D721Med (cell line): ENCODE measurements around the gene PDCD1.
"Not testable (repeated sequence)": the region's sequence is repeated elsewhere in the genome, so short reads cannot be mapped to it uniquely, and the experiment has no call there.

Experiments used
- DNase-seq: peaks from one replicate; pipeline ENCODE4 v3.0.0; 2011; ENCODE audit warnings: low spot score; ENCODE audit not compliant: insufficient read length
- FAIRE-seq: peaks from 2 replicates; lab custom pipeline; 2011; peaks lifted over from hg19 to GRCh38; lab: Jason Lieb, UNC
- TF ChIP-seq, protein P1 (sequence below): IDR thresholded peaks from 2 replicates; pipeline ENCODE4 v1.5.1; 2012; ENCODE audit warnings: mild to moderate bottlenecking, control low read depth; ENCODE audit not compliant: insufficient read depth; ENCODE audit errors: missing control alignments

Gene PDCD1

DNA sequence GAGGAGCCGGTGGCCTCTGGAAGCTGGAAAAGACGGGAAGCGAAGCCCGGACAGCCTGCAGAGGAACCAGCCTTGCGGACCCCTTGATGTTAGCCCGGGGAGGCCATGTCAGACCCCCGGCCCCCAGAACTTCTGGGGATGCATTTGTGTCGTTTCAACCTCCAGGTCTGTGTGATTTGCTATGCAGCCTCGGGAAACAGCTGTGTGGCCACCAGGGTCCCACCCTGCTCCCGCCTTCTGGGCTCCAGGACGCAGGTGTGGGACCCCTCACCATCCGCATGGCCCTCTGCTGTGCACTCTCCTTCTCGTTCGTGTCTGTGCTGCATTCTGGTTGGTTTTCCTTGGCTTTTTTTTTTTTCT, 36.5 kb downstream of the PDCD1 start:
- TF ChIP-seq, protein P1, sequence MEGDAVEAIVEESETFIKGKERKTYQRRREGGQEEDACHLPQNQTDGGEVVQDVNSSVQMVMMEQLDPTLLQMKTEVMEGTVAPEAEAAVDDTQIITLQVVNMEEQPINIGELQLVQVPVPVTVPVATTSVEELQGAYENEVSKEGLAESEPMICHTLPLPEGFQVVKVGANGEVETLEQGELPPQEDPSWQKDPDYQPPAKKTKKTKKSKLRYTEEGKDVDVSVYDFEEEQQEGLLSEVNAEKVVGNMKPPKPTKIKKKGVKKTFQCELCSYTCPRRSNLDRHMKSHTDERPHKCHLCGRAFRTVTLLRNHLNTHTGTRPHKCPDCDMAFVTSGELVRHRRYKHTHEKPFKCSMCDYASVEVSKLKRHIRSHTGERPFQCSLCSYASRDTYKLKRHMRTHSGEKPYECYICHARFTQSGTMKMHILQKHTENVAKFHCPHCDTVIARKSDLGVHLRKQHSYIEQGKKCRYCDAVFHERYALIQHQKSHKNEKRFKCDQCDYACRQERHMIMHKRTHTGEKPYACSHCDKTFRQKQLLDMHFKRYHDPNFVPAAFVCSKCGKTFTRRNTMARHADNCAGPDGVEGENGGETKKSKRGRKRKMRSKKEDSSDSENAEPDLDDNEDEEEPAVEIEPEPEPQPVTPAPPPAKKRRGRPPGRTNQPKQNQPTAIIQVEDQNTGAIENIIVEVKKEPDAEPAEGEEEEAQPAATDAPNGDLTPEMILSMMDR, result no peak
- FAIRE-seq, result no peak
- no peak for DNase-seq

DNA sequence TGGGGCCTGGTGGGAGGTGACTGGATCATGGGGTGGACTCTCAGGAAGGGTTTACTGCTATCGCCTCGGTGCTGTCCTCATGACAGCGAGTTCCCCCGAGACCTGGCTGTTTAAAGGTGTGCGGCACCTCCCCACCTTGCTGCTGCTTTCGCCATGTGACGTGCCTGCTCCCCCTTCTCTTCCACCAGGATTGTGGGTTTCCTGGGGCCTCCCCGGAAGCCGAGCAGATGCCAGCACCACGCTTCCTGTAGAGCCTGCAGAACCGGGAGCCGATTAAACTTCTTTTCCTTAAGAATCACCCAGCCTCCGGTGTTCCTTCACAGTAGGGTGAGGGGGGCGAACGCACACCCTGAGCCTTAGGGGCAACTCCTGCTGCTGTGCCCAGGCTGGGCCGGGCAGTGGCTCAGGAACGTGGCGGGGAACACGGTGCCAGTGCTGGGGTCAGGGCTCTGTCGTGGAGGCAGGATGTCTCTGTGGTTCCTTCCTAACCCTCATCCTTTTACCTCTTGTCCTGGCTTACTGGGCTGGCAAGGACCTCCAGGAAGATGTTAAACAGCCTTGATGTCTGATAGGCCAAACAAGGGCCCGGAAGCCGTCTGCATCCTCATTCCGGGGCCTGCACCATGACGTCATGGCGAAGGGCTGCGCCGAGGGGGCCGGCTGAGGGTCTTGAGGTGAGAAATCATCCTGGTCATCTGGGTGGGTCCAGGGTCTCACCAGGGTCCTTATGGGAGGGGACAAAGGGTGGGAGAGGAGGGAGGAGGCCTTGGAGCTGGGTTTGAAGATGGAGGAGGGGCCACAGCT, 37.0 kb downstream of the PDCD1 start:
- FAIRE-seq (no peak), DNase-seq (no peak)
- TF ChIP-seq, protein P1, result no peak

DNA sequence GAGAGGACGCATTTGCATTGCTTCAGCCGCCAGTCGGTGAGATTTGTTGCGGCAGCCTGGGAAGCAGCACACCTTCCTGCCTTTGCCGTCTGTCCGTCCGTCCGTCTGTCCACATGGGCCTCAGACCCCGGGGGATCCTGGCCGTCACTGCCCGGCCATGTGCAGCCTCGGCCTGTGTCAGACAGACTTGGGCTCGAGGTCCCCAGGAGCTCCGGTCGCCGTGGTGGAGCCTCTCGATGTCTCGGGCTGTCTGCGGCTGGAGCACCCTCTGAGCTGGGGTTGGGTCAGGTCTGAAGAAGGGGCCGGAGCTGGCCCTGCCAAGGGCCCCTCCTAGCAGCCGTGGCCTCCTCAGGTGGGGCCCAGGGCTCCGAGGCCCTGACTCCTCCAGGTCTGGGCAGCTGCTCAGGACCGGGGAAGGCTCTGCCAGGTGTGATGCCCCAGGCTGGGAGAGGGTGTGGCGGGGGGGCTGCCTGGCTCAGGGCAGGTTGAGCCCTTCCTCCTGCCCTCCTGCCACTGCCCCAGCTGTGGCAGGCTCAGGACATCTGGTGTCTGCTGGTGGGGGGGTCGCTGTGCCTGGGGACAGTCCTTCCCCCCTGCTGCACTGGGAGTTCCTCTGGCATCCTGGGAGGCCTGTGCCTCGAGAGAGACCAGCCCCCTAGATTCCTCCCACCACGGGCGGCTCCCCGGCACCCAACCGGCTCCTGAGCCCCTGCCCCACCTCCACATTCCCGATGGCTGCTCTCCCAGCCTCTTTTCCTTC, 37.9 kb downstream of the PDCD1 start:
- TF ChIP-seq, protein P1, result no peak
- FAIRE-seq, result no peak
- DNase-seq, result no peak

DNA sequence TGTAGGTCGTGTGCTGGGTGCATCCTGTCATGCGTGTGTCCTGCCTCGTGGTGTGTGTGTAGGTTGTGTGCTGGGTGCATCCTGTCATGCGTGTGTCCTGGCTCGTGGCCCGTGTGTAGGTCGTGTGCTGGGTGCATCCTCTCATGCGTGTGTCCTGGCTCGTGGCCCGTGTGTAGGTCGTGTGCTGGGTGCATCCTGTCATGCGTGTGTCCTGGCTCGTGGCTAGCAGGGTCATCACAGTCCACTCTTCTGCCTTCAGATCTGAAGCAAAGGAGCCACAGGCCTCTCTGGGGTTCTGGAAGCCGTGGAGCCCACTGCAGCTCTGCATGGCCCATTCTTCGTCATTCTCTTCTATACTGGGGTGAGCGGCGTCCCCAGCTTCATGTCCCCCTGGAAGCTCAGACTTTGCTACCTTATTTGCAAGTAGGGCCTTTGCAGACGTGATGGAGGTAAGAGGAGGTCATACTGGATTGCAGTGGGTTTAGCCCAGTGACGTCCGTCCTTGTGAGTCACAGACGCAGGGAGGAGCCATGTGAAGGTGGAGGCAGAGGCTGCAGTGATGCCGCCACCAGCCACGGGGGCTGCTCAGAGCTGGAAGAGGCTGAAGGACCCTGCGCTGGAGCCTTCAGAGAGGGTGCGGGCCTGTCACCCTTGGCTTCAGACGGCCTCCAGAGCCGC, 38.6 kb downstream of the PDCD1 start:
- not testable (repeated sequence) for DNase-seq, FAIRE-seq

DNA sequence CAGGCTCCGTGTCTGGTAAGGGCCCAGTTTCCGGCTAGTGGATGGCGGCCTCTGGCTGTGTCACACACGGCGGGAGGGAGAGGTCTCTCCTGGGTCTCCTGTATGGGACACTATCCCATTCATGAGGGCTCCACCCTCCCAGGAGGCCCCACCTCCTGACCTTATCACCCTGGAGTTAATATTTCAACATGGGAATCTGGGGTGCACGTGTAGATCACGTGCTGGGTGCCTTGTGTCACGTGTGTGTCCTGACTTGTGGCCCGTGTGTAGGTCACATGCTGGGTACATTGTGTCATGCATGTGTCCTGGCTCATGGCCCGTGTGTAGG, 39.8 kb downstream of the PDCD1 start:
- FAIRE-seq, result no peak
- TF ChIP-seq, protein P1, result no peak
- DNase-seq, result no peak

DNA sequence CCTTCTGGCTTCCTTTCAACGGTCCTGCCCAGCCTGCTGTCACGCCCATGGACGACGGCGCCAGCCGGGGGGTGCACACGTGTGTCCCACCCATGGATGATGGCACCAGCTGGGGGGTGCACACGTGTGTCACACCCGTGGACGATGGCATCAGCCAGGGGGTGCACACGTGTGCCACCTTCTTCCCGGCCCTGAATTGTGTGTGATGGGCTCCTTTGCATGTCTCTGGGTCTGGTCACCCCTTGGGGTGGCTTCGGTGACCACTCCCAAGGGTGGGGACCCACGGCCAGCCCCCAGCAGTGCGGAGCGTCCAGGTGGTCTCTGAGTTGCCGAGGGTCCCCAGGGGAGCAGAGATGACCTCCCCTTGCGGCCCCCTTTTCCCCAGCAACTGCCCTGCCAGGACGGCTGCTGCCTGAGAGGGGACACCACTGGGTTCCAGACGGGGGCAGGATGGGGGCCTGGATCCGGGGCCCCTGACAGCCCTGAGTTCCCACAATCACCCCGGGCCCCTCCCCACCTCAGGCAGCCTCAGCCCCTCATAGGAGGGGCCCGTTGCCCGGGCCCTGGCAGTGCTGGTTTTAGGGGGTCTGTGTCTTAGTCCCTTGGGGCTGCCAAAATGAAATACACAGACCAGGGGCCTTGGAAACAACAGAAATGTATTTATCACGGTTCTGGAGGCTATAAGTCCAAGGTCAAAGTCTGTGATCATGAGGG, 40.3 kb downstream of the PDCD1 start:
- FAIRE-seq (no peak), DNase-seq (no peak)
- TF ChIP-seq, protein P1, result no peak

DNA sequence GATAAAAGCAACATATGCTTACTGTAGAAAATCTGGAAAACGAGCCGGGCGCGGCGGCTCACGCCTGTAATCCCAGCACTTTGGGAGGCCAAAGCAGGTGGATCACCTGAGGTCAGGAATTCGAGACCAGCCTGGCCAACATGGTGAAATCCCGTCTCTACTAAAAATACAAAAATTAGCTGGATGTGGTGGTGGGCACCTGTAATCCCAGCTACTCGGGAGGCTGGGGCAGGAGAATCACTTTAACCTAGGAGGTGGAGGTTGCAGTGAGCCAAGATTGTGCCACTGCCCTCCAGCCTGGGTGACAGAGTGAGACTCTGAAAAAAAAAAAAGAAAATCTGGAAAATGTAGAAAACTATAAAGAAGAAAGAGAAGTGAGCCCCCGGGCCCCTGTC, 40.9 kb downstream of the PDCD1 start:
- not testable (repeated sequence) for FAIRE-seq, DNase-seq
